Measurements from ENCODE around the gene HDAC10. TPM values are rescaled to one million over a fixed set of nuclear protein-coding genes. Genes with fewer than 3 reads are reported as not detected.

The HDAC10 gene
- total RNA-seq, 1 experiment from 2014 or later, result 45.0 TPM

DNA sequence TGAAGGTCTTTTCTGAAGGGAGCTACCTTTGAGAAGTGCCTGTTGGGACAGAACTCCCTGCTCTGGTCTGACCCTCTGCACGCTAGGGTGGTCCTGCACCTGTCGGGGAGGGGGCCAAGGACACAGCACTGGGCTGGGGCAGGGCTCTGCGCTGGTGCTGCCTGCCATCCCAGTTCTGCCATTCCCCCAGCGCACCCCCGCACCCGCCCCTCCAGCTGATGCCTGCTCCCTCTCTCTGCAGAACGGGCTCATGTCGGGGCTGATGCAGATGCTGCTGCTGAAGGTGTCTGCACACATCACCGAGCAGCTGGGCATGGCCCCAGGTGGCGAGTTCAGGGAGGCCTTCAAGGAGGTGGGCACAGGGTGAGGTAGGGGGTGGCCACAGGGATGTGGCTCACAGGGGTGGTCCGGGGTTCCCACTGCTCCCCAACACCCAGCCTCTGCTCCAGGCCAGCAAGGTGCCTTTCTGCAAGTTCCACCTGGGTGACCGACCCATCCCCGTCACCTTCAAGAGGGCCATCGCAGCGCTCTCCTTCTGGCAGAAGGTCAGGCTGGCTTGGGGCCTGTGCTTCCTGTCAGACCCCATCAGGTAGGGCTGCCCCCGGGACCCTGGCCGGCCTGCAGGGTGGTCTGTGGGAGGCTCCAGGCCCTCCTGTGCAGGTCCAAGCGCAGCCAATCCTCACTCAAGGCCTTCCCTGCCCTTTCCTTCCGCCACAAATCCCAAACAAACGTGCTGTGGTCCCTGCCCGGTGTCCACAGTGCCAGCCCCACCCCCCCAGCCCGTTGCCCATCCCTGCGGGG, 53.9 kb downstream of the HDAC10 start:
- Histone ChIP-seq H2BK120ac (ENCODE audit: low read depth, low read length, poor library complexity, severe bottlenecking) (no peak overlapping the region), H3K14ac (ENCODE audit: insufficient read depth, low read length) (no peak overlapping the region), H3T11ph (ENCODE audit: low read length) (no peak overlapping the region), H3K9me3 (ENCODE audit: control insufficient read depth, low read depth, low read length) (no peaks in the 10 kb centered on the region), H3K9ac (ENCODE audit: extremely low read depth, insufficient read length, low read length) (no peak overlapping the region), H2AK5ac (ENCODE audit: insufficient read length, low read length) (no peak overlapping the region), H3K4ac (ENCODE audit: low read depth, low read length) (no peak overlapping the region), H3K4me2 (ENCODE audit: insufficient read depth, insufficient read length, low read length) (no peak overlapping the region), H2BK12ac (ENCODE audit: insufficient read length, low read depth, low read length) (no peak overlapping the region), H4K20me1 (ENCODE audit: control insufficient read depth, insufficient read depth, insufficient read length) (peaks cover 1% of the 10 kb centered on the region), H4K91ac (ENCODE audit: insufficient read length, low read depth, low read length) (no peak overlapping the region), H4K5ac (ENCODE audit: insufficient read length, low read depth, low read length) (no peak overlapping the region), H3K23ac (ENCODE audit: insufficient read length, low read depth, low read length) (no peak overlapping the region), H3K23me2 (ENCODE audit: insufficient read length, low read depth, low read length, poor library complexity, severe bottlenecking) (peaks cover 13% of the 10 kb centered on the region), H2BK20ac (ENCODE audit: low read depth, low read length, poor library complexity, severe bottlenecking) (no peak overlapping the region), H3K56ac (ENCODE audit: insufficient read length, low read depth, low read length) (no peak overlapping the region), H3K27me3 (ENCODE audit: insufficient read depth, low read length) (no peaks in the 10 kb centered on the region), H3K4me1 (ENCODE audit: insufficient read depth, low read length) (no peaks in the 10 kb centered on the region), H3K79me1 (ENCODE audit: insufficient read depth, low read depth, low read length, poor library complexity, severe bottlenecking) (no peaks in the 10 kb centered on the region), H3K18ac (ENCODE audit: insufficient read length, low read depth, low read length) (no peak overlapping the region), H3K79me2 (ENCODE audit: insufficient read depth, low read length) (no peaks in the 10 kb centered on the region), H2BK15ac (ENCODE audit: low read depth, low read length) (no peak overlapping the region), H2BK5ac (ENCODE audit: insufficient read length, low read length) (no peak overlapping the region), H4K8ac (replicated peaks; ENCODE audit: insufficient read length, low read depth, low read length) (no peak overlapping the region), H2AFZ (ENCODE audit: low read length) (no peak overlapping the region), H3K27ac (ENCODE audit: insufficient read length, low read depth, low read length) (no peak overlapping the region)
- H3K4me3 Mint-ChIP-seq, result no peak overlapping the region
- no peaks in the 10 kb centered on the region for H3K27me3 Mint-ChIP-seq (ENCODE audit: low read depth)
- peaks cover 3 to 19% (median 11%) of the 10 kb centered on the region in 3 experiments for H3K36me3 Mint-ChIP-seq (ENCODE audit: insufficient read depth in 1 of 3, low read depth in 3 of 3)
- H3K27ac Mint-ChIP-seq, result no peak overlapping the region
- peaks cover 11 to 14% of the 10 kb centered on the region in 2 experiments for H3K4me1 Mint-ChIP-seq
- H3K9me3 Mint-ChIP-seq, result no peaks in the 10 kb centered on the region
- WGBS (ENCODE audit: extremely low coverage, insufficient read length, low lambda C conversion rate), result no CpG with 5 or more reads among the region's 23 CpGs
- DNase-seq, result no peak
- TF ChIP-seq, protein P1, sequence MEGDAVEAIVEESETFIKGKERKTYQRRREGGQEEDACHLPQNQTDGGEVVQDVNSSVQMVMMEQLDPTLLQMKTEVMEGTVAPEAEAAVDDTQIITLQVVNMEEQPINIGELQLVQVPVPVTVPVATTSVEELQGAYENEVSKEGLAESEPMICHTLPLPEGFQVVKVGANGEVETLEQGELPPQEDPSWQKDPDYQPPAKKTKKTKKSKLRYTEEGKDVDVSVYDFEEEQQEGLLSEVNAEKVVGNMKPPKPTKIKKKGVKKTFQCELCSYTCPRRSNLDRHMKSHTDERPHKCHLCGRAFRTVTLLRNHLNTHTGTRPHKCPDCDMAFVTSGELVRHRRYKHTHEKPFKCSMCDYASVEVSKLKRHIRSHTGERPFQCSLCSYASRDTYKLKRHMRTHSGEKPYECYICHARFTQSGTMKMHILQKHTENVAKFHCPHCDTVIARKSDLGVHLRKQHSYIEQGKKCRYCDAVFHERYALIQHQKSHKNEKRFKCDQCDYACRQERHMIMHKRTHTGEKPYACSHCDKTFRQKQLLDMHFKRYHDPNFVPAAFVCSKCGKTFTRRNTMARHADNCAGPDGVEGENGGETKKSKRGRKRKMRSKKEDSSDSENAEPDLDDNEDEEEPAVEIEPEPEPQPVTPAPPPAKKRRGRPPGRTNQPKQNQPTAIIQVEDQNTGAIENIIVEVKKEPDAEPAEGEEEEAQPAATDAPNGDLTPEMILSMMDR (conservative IDR thresholded peaks at IDR 0.05), result no peak

Measured in H9 (cell line).